ENCODE data around the gene SPRR2D. TPM values are rescaled to one million over a fixed set of nuclear protein-coding genes. Genes with fewer than 3 reads are reported as not detected.

The SPRR2D gene
- total and polyA plus RNA-seq, 3 donors from 2014 or later: 0.56 to 0.74 TPM; not detected in 1

DNA sequence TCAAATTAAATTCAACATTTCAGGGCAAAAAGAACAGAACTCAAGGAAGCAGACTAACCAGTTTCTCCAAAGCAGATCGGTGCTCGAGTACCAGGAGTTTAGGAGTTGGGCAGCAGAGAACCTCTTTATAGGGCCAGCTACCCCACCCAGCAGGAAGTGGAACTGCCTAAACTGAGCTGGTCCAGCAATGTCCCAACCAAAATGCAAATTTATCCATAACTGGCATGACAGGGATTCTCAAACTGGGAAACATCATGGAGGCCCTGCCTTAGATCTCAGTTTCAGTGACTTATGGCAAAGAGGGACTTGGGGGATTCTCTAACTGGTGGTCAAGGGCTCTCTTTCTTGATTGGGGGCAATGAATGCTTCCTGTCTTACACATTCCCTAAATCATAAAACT is 30.6 kb upstream of the SPRR2D start, which contains the start of gene SPRR2B:
TSS of gene SPRR2B (minus strand) at position 101 of the 400 bp plus-strand sequence. CDS start 772 bp downstream, outside the sequence.
- DNase-seq: no peak

GRCh38 chr1:153070243-153070642 is 29.3 kb upstream of the SPRR2D start:
- no peaks in the 10 kb centered on the region for H3K4me1 ChIP-seq
- no peaks in the 10 kb centered on the region for H3K9me3 ChIP-seq
- 63 to 72% methylated on average over 2 of the region's 2 CpGs for WGBS, 2 donors
- intact Hi-C loops (cut with DNase I; ENCODE audit: low total_unique reads): no loop called here
- TF ChIP-seq, protein P1, sequence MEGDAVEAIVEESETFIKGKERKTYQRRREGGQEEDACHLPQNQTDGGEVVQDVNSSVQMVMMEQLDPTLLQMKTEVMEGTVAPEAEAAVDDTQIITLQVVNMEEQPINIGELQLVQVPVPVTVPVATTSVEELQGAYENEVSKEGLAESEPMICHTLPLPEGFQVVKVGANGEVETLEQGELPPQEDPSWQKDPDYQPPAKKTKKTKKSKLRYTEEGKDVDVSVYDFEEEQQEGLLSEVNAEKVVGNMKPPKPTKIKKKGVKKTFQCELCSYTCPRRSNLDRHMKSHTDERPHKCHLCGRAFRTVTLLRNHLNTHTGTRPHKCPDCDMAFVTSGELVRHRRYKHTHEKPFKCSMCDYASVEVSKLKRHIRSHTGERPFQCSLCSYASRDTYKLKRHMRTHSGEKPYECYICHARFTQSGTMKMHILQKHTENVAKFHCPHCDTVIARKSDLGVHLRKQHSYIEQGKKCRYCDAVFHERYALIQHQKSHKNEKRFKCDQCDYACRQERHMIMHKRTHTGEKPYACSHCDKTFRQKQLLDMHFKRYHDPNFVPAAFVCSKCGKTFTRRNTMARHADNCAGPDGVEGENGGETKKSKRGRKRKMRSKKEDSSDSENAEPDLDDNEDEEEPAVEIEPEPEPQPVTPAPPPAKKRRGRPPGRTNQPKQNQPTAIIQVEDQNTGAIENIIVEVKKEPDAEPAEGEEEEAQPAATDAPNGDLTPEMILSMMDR (IDR thresholded peaks at IDR 0.05): no peak
- no peak for TF ChIP-seq POLR2A (IDR thresholded peaks at IDR 0.05)
- H3K27me3 ChIP-seq: no peaks in the 10 kb centered on the region
- no peak for DNase-seq
- no peak overlapping the region for H3K27ac ChIP-seq
- no peaks in the 10 kb centered on the region for H3K36me3 ChIP-seq (ENCODE audit: low read depth, missing control alignments)
- no peak overlapping the region for H3K4me3 ChIP-seq

More for the DNA sequence above, 30.6 kb upstream of the SPRR2D start, which contains the start of gene SPRR2B:
- TF ChIP-seq, protein P1 (IDR thresholded peaks at IDR 0.05): no peak
- no peak for TF ChIP-seq POLR2A (IDR thresholded peaks at IDR 0.05)
- H3K4me3 ChIP-seq: no peak within 1 kb of the TSS
- H3K36me3 ChIP-seq (ENCODE audit: low read depth, missing control alignments): no peaks in the 10 kb centered on the region
- intact Hi-C loops (cut with DNase I; ENCODE audit: low total_unique reads): no loop called here
- no peak within 1 kb of the TSS for H3K27ac ChIP-seq
- no peaks in the 10 kb centered on the region for H3K4me1 ChIP-seq
- WGBS, 2 donors: 73 to 83% methylated on average over 2 of the region's 2 CpGs
- H3K9me3 ChIP-seq: no peaks in the 10 kb centered on the region
- no peaks in the 10 kb centered on the region for H3K27me3 ChIP-seq

GRCh38 chr1:153058826-153059784 is 18.2 kb upstream of the SPRR2D start:
- H3K4me3 ChIP-seq: no peak overlapping the region
- no peaks in the 10 kb centered on the region for H3K27me3 ChIP-seq
- 86 to 89% methylated on average over 5 to 6 of the region's 6 CpGs for WGBS, 2 donors
- H3K36me3 ChIP-seq (ENCODE audit: low read depth, missing control alignments): no peaks in the 10 kb centered on the region
- no peak for TF ChIP-seq POLR2A (IDR thresholded peaks at IDR 0.05)
- TF ChIP-seq, protein P1 (IDR thresholded peaks at IDR 0.05): no peak
- H3K9me3 ChIP-seq: no peaks in the 10 kb centered on the region
- intact Hi-C loops (cut with DNase I; ENCODE audit: low total_unique reads): no loop called here
- no peaks in the 10 kb centered on the region for H3K4me1 ChIP-seq
- no peak overlapping the region for H3K27ac ChIP-seq
- no peak for DNase-seq

GRCh38 chr1:153058154-153058553 is 17.2 kb upstream of the SPRR2D start:
- Histone ChIP-seq H3K4me3 (no peak overlapping the region), H3K36me3 (ENCODE audit: low read depth, missing control alignments) (no peaks in the 10 kb centered on the region), H3K4me1 (no peaks in the 10 kb centered on the region), H3K9me3 (no peaks in the 10 kb centered on the region), H3K27me3 (no peaks in the 10 kb centered on the region), H3K27ac (no peak overlapping the region)
- intact Hi-C loops (cut with DNase I; ENCODE audit: low total_unique reads): no loop called here
- TF ChIP-seq, protein P1 (IDR thresholded peaks at IDR 0.05): no peak
- no peak for TF ChIP-seq POLR2A (IDR thresholded peaks at IDR 0.05)
- no peak for DNase-seq
- WGBS, 2 donors: 71 to 75% methylated on average over 2 of the region's 2 CpGs

Measured in testis (tissue), 3 donors.